RWPE2 (cell line): ENCODE results near the gene RIOK2.

Source experiments
- ATAC-seq: fragments of 200-7000 bp; cut with Tn5 transposase; 3 replicates; pipeline ENCODE4 v1.9.1; 2021; ENCODE audit warnings: low read depth
- DNase-seq: peaks from one replicate; pipeline ENCODE4 v3.0.0-alpha.2; 2020; ENCODE audit warnings: low spot score
- H3K27ac ChIP-seq: fragments of 450-650 bp; 2 replicates; pipeline ENCODE4 v1.5.1; 2017; ENCODE audit warnings: mild to moderate bottlenecking; ENCODE audit not compliant: poor library complexity, severe bottlenecking
- H3K27me3 ChIP-seq: fragments of 250-450 bp; sonication (Bioruptor Pico); 2 replicates; pipeline ENCODE4 v1.5.1; 2021; ENCODE audit warnings: mild to moderate bottlenecking, moderate library complexity; ENCODE audit not compliant: insufficient read depth, poor library complexity, severe bottlenecking
- H3K36me3 ChIP-seq: fragments of 250-450 bp; sonication (Bioruptor Pico); 2 replicates; pipeline ENCODE4 v1.5.1; 2020; ENCODE audit warnings: low read depth, mild to moderate bottlenecking, moderate library complexity
- H3K4me1 ChIP-seq: fragments of 250-450 bp; sonication (Bioruptor Pico); 2 replicates; pipeline ENCODE4 v1.5.1; 2021; ENCODE audit warnings: mild to moderate bottlenecking, moderate library complexity; ENCODE audit not compliant: insufficient read depth, poor library complexity, severe bottlenecking
- H3K4me3 ChIP-seq: fragments of 250-450 bp; sonication (Bioruptor Pico); 2 replicates; pipeline ENCODE4 v1.5.1; 2021; ENCODE audit warnings: mild to moderate bottlenecking, moderate library complexity; ENCODE audit not compliant: severe bottlenecking
- H3K9me3 ChIP-seq: fragments of 250-450 bp; sonication (Bioruptor Pico); 2 replicates; pipeline ENCODE4 v1.5.1; 2021; ENCODE audit warnings: mild to moderate bottlenecking, moderate library complexity; ENCODE audit not compliant: severe bottlenecking
- CTCF ChIP-seq: fragments of 450-650 bp; IDR thresholded peaks from one replicate; pipeline ENCODE4 v1.5.1; 2017; ENCODE audit warnings: mild to moderate bottlenecking, moderate library complexity; ENCODE audit not compliant: poor library complexity, severe bottlenecking

Gene RIOK2

DNA sequence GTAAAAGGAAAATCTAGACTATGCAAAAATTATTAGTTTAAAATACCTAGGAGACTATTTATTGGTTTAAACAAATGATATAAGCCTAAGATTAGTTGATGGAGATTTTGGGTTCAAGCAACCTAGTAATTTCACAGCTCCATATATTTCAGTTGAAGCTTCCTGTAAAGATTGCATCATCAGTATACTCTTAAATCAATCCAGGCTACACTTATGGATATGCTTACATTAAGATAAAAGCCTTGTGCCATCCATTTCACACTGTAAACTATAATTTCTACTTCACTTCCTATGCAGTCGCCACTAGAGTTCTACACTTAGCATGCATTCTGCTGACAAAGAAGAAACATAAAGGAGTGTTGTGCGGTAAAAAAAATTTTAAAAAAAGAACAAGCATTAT, 33.3 kb downstream of the RIOK2 start:
- TF ChIP-seq CTCF, result no peak
- H3K36me3 ChIP-seq, result no peaks in the 10 kb centered on the region
- no peaks in the 10 kb centered on the region for H3K9me3 ChIP-seq
- ATAC-seq (no peak), DNase-seq (no peak)
- H3K4me3 ChIP-seq, result no peak overlapping the region
- no peaks in the 10 kb centered on the region for H3K27me3 ChIP-seq
- H3K27ac ChIP-seq, result no peak overlapping the region
- no peaks in the 10 kb centered on the region for H3K4me1 ChIP-seq

- Histone ChIP-seq H3K4me1 (no peaks in the 10 kb centered on the region), H3K4me3 (no peak overlapping the region), H3K27me3 (no peaks in the 10 kb centered on the region), H3K36me3 (no peaks in the 10 kb centered on the region), H3K27ac (no peak overlapping the region), H3K9me3 (no peaks in the 10 kb centered on the region)
- ATAC-seq (no peak), DNase-seq (no peak)
- TF ChIP-seq CTCF, result no peak
These were observed 34.8 kb downstream of the RIOK2 start for GRCh38 chr5:97148288-97148687.

- Histone ChIP-seq H3K36me3 (no peaks in the 10 kb centered on the region), H3K4me3 (no peak overlapping the region), H3K27ac (no peak overlapping the region), H3K27me3 (no peaks in the 10 kb centered on the region), H3K9me3 (no peaks in the 10 kb centered on the region), H3K4me1 (no peaks in the 10 kb centered on the region)
- DNase-seq, result no peak
- no peak for TF ChIP-seq CTCF
- no peak for ATAC-seq
These were observed 39.3 kb downstream of the RIOK2 start for GRCh38 chr5:97143704-97144103.

- DNase-seq (no peak), ATAC-seq (peak; percentile 85)
- peak; percentile 90 for TF ChIP-seq CTCF
- Histone ChIP-seq H3K27ac (no peak within 1 kb of the TSS), H3K9me3 (no peaks in the 10 kb centered on the region), H3K4me3 (no peak within 1 kb of the TSS), H3K27me3 (no peaks in the 10 kb centered on the region), H3K4me1 (no peaks in the 10 kb centered on the region), H3K36me3 (no peaks in the 10 kb centered on the region)
These were observed 40.4 kb downstream of the RIOK2 start, which contains the start of gene LIX1 for GRCh38 chr5:97142521-97143254. Gene LIX1, minus strand, starts transcription at chr5:97142611. Its CDS starts 35 bp downstream, at chr5:97142576.

- no peak for TF ChIP-seq CTCF
- H3K4me1 ChIP-seq, result no peaks in the 10 kb centered on the region
- H3K9me3 ChIP-seq, result no peaks in the 10 kb centered on the region
- DNase-seq (no peak), ATAC-seq (no peak)
- no peak overlapping the region for H3K27ac ChIP-seq
- H3K27me3 ChIP-seq, result no peaks in the 10 kb centered on the region
- H3K36me3 ChIP-seq, result no peaks in the 10 kb centered on the region
- H3K4me3 ChIP-seq, result no peak overlapping the region
These were observed 41.5 kb downstream of the RIOK2 start for GRCh38 chr5:97141539-97141938.
